Stimulated activated CD4-positive, alpha-beta T cell treated with anti-CD3 and anti-CD28 coated beads, Interleukin-4, amount 100 ng/mL, for 48 hours (primary cell): Measurements from ENCODE around the gene GNG12.
A peak's percentile ranks its signal among the peaks of the same experiment; 100 is the strongest.

Source experiments
- DNase-seq, 2 donors: peaks; one replicate each; pipeline ENCODE4 v3.0.0-alpha.2; 2020; ENCODE audit warnings: low read depth in 2 of 2

GNG12 gene

DNA sequence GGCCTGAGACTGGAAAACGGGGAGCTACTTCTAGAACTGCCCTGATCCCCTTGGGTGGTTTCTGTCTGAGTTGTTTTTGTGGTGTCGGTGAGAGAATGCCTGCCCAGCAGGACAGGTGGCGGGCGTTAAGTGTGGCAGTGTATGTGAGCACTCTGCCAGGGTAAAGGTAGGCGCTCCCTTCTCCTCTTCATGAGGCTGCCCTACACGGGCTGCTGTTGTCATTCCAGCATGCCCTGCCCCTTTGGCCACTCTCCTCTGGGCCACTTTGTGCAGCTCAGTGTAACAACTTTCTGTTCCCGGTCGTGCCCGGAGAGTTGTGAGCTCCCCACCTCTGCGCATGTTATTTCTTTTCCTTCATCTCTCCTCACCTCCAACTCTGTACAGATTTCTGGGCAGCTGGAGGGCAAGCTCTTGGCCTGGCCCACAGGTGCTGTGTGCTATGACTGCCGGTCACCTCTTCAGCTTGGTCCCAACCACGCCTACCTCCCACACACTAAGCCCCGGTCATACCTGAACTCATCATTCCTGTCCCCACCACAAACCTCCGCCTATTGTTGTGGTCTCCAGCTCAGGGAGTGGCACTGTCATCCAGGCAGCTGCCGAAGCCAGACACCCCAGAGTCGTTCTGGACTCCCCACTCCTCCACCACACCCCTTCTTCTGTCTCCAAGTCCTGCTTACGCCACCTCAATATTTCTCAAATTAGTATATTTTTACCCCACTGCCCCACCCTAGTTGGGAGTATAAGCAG, 79.3 kb downstream of the GNG12 start:
- DNase-seq: peak in 1 of 2 donors; percentile 11

GRCh38 chr1:67752306-67752705, 81.0 kb downstream of the GNG12 start:
- no peak for DNase-seq

GRCh38 chr1:67750691-67751054, 82.6 kb downstream of the GNG12 start:
- no peak for DNase-seq

- no peak for DNase-seq
These were observed 83.2 kb downstream of the GNG12 start for GRCh38 chr1:67749844-67750690.

- DNase-seq: no peak
These were observed 83.9 kb downstream of the GNG12 start for GRCh38 chr1:67749263-67749843.

GRCh38 chr1:67748630-67749029, 84.6 kb downstream of the GNG12 start:
- DNase-seq: no peak

DNA sequence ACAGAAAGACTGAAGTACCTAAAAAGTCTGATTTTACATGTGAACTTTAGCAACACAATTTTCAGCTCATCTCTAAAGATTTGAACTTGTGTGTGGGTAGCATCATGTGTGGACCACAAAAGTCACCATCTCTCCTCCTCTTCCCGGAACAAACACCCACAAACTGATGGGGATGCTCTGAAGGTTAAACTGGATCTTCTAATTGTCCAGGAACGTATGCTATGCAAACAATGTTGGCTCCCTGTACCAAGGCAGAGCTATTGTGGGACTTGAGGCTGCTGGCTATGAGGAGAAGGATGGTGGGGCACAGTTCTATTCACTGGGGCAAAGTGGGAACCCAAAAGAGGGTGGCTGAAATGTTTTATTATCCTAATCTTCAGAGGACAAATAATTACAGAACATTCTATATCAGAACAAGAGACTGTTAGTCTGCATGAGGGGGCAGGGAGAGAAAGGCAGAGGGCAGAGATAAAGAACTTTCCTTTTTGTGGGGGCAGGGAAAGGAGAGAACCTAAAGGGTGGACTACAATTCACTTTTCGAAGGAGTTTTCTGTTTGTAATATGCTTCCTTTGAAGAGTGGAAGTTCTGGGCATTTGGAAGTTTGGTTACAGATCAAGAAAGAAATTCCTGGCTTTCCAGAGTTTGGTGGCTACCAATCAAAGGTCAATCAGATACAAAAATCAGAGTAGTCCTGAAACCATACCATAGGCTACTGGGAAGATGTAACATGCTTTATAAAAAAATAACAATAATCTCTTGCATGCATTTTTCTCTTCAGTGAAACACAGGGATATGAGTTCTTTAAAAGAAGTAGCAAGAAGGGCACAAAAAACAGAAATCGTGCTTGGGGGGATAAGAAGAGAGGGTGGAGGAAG, 85.4 kb downstream of the GNG12 start:
- no peak for DNase-seq

GRCh38 chr1:67745875-67746698, 87.2 kb downstream of the GNG12 start:
- DNase-seq: no peak

DNA sequence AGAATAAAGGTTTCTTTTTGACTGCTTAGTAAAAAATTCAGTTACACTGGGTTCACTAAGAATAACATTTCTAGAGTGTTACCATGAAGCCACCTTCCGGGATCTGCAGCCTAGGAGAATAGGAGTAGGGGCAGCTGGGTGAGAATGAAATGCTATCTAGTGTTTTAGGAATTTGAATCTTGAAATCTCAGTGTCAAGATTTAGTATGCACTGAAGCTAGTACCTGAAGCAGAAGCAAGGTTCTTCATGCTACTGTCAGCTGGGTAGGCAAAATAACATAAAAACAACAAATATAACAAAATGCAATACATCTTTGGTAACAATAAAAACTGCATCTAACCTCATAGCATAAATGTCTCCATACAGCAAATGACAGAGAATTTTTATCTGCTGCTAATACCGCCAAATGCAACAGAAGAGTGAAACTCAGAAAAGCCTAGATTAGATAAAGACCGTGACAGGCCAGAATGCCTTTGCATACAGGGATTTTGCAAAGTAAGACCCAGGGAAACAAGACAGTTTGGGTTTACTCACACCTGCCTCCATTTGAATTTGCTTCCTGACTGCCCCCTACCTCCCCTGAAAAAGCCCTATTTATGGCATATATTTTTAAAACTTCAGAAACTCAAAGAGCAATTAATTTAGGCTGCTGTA, 90.1 kb downstream of the GNG12 start:
- no peak for DNase-seq

DNA sequence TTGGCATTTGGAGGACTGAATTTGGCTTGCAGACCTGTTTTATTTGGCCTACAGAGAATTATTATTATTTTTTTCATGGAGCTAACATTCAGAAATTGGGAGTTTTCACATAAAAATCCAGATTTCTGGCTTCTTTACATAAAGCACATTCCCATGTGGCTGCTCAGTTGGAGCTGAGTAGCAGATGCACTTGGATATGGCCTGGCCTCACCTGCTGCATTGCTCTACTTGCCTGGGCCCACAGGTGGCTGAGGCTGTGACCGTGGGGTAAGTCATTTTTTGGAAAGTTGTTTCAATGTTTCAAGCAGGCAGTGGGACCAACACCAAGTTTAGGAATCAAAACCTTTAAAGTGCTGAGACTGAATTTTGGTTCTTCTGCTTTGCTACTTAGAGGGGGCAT, 91.5 kb downstream of the GNG12 start:
- no peak for DNase-seq

DNA sequence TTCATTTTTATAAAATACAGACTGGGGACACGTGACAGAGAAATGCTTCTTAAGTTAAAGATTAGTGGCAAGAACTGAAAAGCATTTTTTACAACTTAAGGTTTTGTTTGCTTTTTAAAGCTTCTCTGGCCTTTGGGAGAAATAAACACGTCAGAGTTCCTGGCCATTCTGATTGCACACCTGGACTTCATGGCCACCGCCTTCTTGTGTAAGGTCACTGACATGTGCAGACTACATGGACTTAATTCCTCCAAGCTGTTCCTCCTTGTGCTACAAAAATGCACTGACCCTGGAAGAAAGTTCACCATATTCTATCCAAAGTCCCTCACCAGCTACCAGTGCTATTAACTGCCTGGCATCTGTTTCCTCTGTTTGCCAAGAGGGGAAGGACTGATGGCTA, 92.1 kb downstream of the GNG12 start:
- DNase-seq: no peak

DNA sequence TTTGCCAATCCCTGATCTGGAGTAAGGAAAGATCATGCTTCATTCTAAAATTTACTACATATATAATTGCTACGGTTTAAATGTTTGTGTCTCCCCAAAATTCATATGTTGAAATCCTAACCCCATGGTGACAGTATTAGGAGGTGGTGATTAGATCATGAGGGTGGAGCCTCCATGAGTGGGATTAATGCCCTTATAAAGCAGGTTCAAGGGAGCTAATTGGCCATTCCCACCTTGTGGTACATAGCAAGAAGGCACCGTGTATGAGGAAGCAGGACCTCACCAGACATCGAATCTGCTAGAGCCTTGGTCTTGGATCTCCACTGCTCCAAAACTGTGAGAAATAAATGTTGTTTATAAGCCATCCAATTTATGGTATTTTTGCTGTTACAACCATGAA, 92.7 kb downstream of the GNG12 start:
- no peak for DNase-seq

DNA sequence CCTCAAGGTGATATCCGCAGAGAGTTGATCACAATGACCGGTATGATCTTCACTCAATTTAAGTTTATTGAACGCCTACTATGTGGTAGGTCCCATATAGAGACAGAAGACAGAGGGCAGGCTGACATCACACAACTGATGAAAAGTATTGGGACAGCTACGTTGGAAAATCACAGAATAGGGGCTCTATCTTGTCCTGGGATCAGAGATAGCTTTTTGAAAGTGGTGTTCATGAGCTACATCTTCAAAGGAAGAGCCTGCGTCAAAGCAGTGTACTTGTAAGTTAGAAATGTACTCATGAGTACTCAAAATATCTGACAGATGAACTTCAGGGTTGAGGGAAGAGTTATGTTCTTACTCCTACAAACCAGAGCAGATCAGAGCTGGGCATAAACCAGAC, 93.9 kb downstream of the GNG12 start:
- no peak for DNase-seq

- no peak for DNase-seq
These were observed 94.9 kb downstream of the GNG12 start for GRCh38 chr1:67738401-67738800.

GRCh38 chr1:67737875-67738274, 95.4 kb downstream of the GNG12 start:
- DNase-seq: no peak

DNA sequence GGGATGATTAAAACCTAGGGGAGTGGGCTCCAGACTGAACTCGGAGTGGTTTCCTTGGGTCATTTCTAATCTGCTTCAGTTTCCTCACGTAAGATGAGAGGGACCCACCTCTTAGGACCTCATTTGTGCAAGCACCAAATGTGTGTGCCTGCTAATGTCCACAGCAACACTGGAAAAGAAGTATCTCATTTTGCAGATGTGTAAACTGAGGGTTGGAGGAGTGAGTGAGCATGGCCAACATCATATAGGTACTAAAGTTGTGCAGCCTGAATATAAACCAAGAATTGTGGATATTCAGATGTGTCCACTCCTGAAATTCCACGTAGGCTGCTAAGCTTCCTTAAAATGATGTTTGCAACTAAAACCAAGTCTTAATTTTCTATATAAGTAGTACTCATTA, 96.5 kb downstream of the GNG12 start:
- no peak for DNase-seq

- DNase-seq: peak; percentile 15 to 26
These were observed 97.2 kb downstream of the GNG12 start for GRCh38 chr1:67735806-67736627.

GRCh38 chr1:67735206-67735605, 98.1 kb downstream of the GNG12 start:
- DNase-seq: no peak

DNA sequence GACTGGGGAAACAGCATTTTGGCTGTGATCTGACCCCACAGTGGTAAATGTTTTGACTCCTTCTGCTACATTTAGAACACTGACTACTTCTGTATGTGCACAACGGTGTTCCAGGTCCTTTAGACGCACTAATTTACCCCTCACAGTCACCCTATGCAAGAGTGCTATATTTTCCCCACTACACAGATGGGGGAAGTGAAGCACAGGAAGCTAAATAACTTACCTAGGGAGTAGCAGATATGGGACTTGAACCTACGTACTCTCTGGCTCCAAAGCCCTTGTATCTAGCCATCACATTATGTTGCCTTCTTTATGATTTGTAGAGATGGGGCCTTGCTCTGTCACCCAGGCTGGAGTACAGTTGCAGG, 99.0 kb downstream of the GNG12 start:
- no peak for DNase-seq
